Parathyroid adenoma (tissue), 2 donors: ENCODE measurements around the gene CCDC80.

Experiments used
- H2AFZ ChIP-seq: fragments of 300-600 bp; sonication (generic); one replicate; pipeline ENCODE4 v1.7.0; 2017; ENCODE audit warnings: antibody characterized with exemption, mild to moderate bottlenecking
- H3K27ac ChIP-seq: fragments of 300-600 bp; sonication (generic); one replicate; pipeline ENCODE4 v1.7.0; 2017
- H3K27me3 ChIP-seq: fragments of 300-600 bp; sonication (generic); one replicate; pipeline ENCODE4 v1.7.0; 2017; ENCODE audit warnings: low read length; ENCODE audit not compliant: control insufficient read depth, insufficient read depth
- H3K36me3 ChIP-seq: fragments of 300-600 bp; sonication (generic); one replicate; pipeline ENCODE4 v1.7.0; 2017; ENCODE audit warnings: low read length; ENCODE audit not compliant: control insufficient read depth, insufficient read depth
- H3K4me1 ChIP-seq: fragments of 300-600 bp; sonication (generic); one replicate; pipeline ENCODE4 v1.7.0; 2017; ENCODE audit warnings: control low read depth
- H3K4me2 ChIP-seq: fragments of 300-600 bp; sonication (generic); one replicate; pipeline ENCODE4 v1.7.0; 2017; ENCODE audit warnings: low read length
- H3K4me3 ChIP-seq: fragments of 300-600 bp; sonication (generic); one replicate; pipeline ENCODE4 v1.7.0; 2017; ENCODE audit warnings: low read depth, low read length
- H3K79me2 ChIP-seq: fragments of 300-600 bp; sonication (generic); one replicate; pipeline ENCODE4 v1.7.0; 2017; ENCODE audit warnings: control low read depth
- H3K9ac ChIP-seq: fragments of 300-600 bp; sonication (generic); one replicate; pipeline ENCODE4 v1.7.0; 2017; ENCODE audit warnings: mild to moderate bottlenecking
- H3K9me3 ChIP-seq: fragments of 300-600 bp; sonication (generic); one replicate; pipeline ENCODE4 v1.7.0; 2017; ENCODE audit warnings: low read length; ENCODE audit not compliant: control insufficient read depth
- CTCF ChIP-seq: fragments of 300-600 bp; sonication (generic); IDR thresholded peaks from one replicate; pipeline ENCODE4 v1.7.0; 2017; ENCODE audit warnings: antibody characterized with exemption, mild to moderate bottlenecking
- donor health status: primary hyperparathyroidism.

Gene CCDC80

DNA sequence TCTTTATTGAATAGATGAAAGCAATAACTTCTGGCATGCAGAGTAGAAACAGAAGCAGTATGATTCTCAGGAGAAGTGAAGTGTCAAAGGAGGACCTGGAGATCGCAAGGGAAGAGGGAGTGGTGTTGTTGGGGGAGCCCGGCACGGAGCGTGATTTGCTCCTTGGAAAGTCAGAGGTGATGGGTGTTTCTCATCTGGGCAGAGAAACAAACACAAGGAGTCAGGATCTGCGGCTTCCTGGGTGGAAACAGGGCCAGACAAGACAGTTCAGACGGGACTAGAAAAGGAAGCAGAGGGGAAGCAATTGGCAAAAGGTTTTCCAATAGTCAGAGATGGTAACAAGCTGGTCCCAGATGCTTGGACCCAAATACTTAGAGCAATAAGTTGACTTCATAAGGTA lies 34.4 kb upstream of the CCDC80 start:
- no peaks in the 10 kb centered on the region for H3K4me1 ChIP-seq
- no peak overlapping the region for H3K4me2 ChIP-seq

GRCh38 chr3:112672716-112673541 lies 32.0 kb upstream of the CCDC80 start:
- no peaks in the 10 kb centered on the region for H3K36me3 ChIP-seq
- H3K27ac ChIP-seq = no peak overlapping the region
- H3K9me3 ChIP-seq = no peaks in the 10 kb centered on the region
- no peak overlapping the region for H3K4me2 ChIP-seq
- no peaks in the 10 kb centered on the region for H3K27me3 ChIP-seq
- TF ChIP-seq CTCF = no peak
- no peaks in the 10 kb centered on the region for H3K79me2 ChIP-seq
- H3K4me1 ChIP-seq = no peaks in the 10 kb centered on the region
- H3K9ac ChIP-seq = no peak overlapping the region
- H3K4me3 ChIP-seq = no peak overlapping the region
- H2AFZ ChIP-seq = no peak overlapping the region

More for the DNA sequence above, 34.4 kb upstream of the CCDC80 start:
- no peak overlapping the region for H3K4me3 ChIP-seq
- H3K27ac ChIP-seq = no peak overlapping the region
- no peaks in the 10 kb centered on the region for H3K27me3 ChIP-seq
- no peak for TF ChIP-seq CTCF
- H3K79me2 ChIP-seq = no peaks in the 10 kb centered on the region
- H3K9me3 ChIP-seq = no peaks in the 10 kb centered on the region
- no peak overlapping the region for H2AFZ ChIP-seq
- no peak overlapping the region for H3K9ac ChIP-seq
- H3K36me3 ChIP-seq = no peaks in the 10 kb centered on the region

- TF ChIP-seq CTCF = no peak
- H3K4me1 ChIP-seq = no peaks in the 10 kb centered on the region
- H3K4me3 ChIP-seq = no peak overlapping the region
- H3K27me3 ChIP-seq = no peaks in the 10 kb centered on the region
- H3K36me3 ChIP-seq = no peaks in the 10 kb centered on the region
- H3K9me3 ChIP-seq = no peaks in the 10 kb centered on the region
- H3K4me2 ChIP-seq = no peak overlapping the region
- no peaks in the 10 kb centered on the region for H3K79me2 ChIP-seq
- H2AFZ ChIP-seq = no peak overlapping the region
- no peak overlapping the region for H3K27ac ChIP-seq
- H3K9ac ChIP-seq = no peak overlapping the region
These were observed 31.2 kb upstream of the CCDC80 start for GRCh38 chr3:112671930-112672715.

DNA sequence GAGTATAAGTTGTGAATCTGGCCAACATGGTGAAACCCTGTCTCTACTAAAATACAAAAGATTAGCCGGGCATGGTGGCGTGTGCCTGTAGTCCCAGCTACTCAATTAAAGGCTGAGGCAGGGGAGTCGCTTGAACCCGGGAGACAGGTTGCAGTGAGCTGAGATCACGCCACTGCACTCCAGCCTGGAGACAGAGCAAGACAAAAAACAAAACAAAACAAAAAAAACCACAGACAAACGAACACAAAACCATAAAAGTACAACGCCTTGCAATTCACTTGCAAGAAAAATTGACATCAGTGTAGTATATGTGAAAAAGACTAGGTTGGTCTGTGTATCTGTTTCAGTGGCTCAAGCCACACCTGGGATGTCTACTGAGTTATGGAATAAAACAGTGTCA lies 29.9 kb upstream of the CCDC80 start:
- Histone ChIP-seq H3K27me3 (no peaks in the 10 kb centered on the region), H3K9me3 (no peaks in the 10 kb centered on the region), H3K27ac (no peak overlapping the region), H3K4me1 (no peaks in the 10 kb centered on the region), H3K79me2 (no peaks in the 10 kb centered on the region), H3K4me3 (no peak overlapping the region), H2AFZ (no peak overlapping the region), H3K4me2 (no peak overlapping the region), H3K9ac (no peak overlapping the region), H3K36me3 (no peaks in the 10 kb centered on the region)
- TF ChIP-seq CTCF = no peak
